ENCODE results near the gene TMOD1. TPM values are rescaled to one million over a fixed set of nuclear protein-coding genes. Genes with fewer than 3 reads are reported as not detected.
A peak's percentile ranks its signal among the peaks of the same experiment; 100 is the strongest.

The TMOD1 gene
- total and polyA plus RNA-seq, 9 of the 15 experiments (the other 6 are each of a cell fraction or from before 2014, with no cell fraction given): 7.1 to 41.2 (median 14.2) TPM

DNA sequence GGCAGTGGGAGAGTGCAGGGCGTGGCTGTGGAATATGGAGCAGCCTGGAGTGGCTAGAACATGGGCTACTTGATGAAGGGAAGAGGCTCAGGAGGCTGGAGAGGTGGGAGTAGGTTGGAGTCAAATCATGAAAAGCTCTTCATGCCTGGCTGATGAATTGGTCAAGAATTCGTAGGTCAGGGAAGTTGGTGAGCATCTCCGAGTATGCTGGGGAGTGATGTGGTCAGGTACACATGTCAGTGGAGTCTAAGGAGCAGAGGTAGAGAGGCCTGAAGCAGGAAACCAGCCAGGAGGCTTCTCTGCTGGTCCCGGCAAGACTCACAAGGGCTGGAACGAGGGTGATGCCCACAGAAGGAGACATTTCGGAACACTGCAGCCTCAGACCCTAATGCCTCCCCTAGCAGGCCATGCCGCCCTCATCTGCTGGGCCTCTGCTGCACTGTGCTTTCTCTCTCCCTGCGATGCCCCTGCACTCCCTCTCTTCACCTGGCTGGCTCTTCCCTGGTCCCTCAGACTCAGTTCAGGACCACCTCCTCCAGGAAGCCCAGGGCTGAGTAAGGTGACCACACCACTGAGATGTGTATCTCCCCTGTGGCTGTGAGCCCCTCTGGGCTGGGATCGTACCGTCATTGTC is 33.6 kb downstream of the TMOD1 start:
- WGBS (ENCODE audit: insufficient coverage, low coverage, missing lambda C conversion rate): 87% methylated on average over 10 of the region's 10 CpGs
- POLR2A ChIA-PET: interaction anchor here (0.5 to 0.9 kb wide), 2 partner anchors 12 to 34 kb away, joined by 3 to 4 read pairs; no protein-coding TSS in a partner anchor
- Histone ChIP-seq H3K27ac (ENCODE audit: extremely low read depth, low read depth, low read length) (no peak overlapping the region), H3K4me3 (no peak overlapping the region), H3K9me3 (replicated peaks; ENCODE audit: control insufficient read depth, insufficient read depth, low read depth, low read length) (no peaks in the 10 kb centered on the region), H3K27me3 (ENCODE audit: control insufficient read depth in 2 of 2, insufficient read depth in 2 of 2, low read length in 2 of 2) (no peaks in the 10 kb centered on the region), H3K79me2 (ENCODE audit: control insufficient read depth, insufficient read depth, low read length) (peaks cover 3% of the 10 kb centered on the region; the same call in 1 of the 3 replicates), H2AFZ (ENCODE audit: low read depth, low read length) (no peak overlapping the region), H3K9ac (ENCODE audit: insufficient read depth in 1 of 2, low read depth in 2 of 2, low read length in 2 of 2) (0 out of 4 replicates have a peak overlapping the region, but pooled peaks of 1 of the 2 experiments have one; percentile 23), H3K9me1 (ENCODE audit: control insufficient read depth, insufficient read depth, low read length) (no peaks in the 10 kb centered on the region), H4K20me1 (replicated peaks; ENCODE audit: control insufficient read depth, insufficient read depth, low read length) (peaks cover 9% of the 10 kb centered on the region; the same call in 1 of the 2 replicates), H3K36me3 (ENCODE audit: control insufficient read depth, insufficient read depth, low read length) (peaks cover 51% of the 10 kb centered on the region), H3K4me2 (ENCODE audit: insufficient read depth, low read length) (no peak overlapping the region), H3K4me1 (replicated peaks in 1 of 2; ENCODE audit: control insufficient read depth in 2 of 2, insufficient read depth in 2 of 2, low read length in 2 of 2) (peaks cover 0 to 1% of the 10 kb centered on the region in 2 experiments; a peak in 1 of 5 replicates)
- ATAC-seq (no peak), DNase-seq (ENCODE audit: extremely low read depth in 1 of 4, low spot score in 3 of 4) (no peak), FAIRE-seq (no peak)
- BruUV-seq (replicated peaks): no TSS peak
- CTCF ChIA-PET (ENCODE audit: low intra/inter-chr PET ratio): no interaction called here
- intact Hi-C loops (cut with micrococcal nuclease): no loop called here
- in situ Hi-C loops (cut with MboI): no loop called here
- TF ChIP-seq KLF13 (tag; IDR thresholded peaks at IDR 0.05; ENCODE audit: borderline replicate concordance, low read depth): no peak
- TF ChIP-seq ZFP36 (IDR thresholded peaks at IDR 0.05; ENCODE audit: low read depth, low read length, partially characterized antibody): peak; percentile 11

DNA sequence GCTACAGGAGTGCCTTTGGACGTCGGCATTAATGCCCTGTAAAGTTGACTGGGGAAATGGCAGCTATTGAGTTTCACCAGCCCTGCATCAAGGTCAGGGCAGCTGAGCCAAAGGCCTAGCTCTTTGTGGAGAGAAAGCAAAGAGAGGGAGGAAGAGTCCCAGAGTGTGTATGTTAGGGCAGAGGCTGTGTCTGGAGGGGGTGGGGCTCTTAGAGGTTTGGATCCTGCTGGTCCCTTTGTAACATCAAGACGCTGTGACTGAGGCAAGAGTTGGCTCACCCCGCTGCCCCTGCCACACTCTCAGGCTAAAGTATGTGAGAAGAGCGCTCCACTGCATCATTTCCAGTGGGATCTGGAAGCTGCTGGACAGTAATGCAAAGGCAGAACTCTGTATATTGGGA is 34.3 kb downstream of the TMOD1 start:
- H3K9me1 ChIP-seq (ENCODE audit: control insufficient read depth, insufficient read depth, low read length): no peaks in the 10 kb centered on the region
- intact Hi-C loops (cut with micrococcal nuclease) (no loop called here), in situ Hi-C loops (cut with MboI) (no loop called here)
- ChIA-PET CTCF (ENCODE audit: low intra/inter-chr PET ratio) (no interaction called here), POLR2A (interaction anchor here (0.5 to 1.6 kb wide), 4 partner anchors 11 to 34 kb away, joined by 3 to 5 read pairs (median 4); no protein-coding TSS in a partner anchor)
- DNase-seq (ENCODE audit: extremely low read depth in 1 of 4, low spot score in 3 of 4) (no peak), FAIRE-seq (no peak), ATAC-seq (no peak)
- no peak overlapping the region for H2AFZ ChIP-seq (ENCODE audit: low read depth, low read length)
- H3K27ac ChIP-seq (ENCODE audit: extremely low read depth, low read depth, low read length): no peak overlapping the region
- TF ChIP-seq FIP1L1 (IDR thresholded peaks at IDR 0.05; ENCODE audit: low read depth, low read length, poor library complexity, severe bottlenecking): no peak
- TF ChIP-seq CBFB (CRISPR knock-in tag; IDR thresholded peaks at IDR 0.05): no peak
- no peak for TF ChIP-seq ZNF174 (CRISPR knock-in tag; IDR thresholded peaks at IDR 0.05)
- TF ChIP-seq CREBBP (IDR thresholded peaks at IDR 0.05; ENCODE audit: low read depth, low read length): no peak
- TF ChIP-seq ZFPM2 (CRISPR knock-in tag; IDR thresholded peaks at IDR 0.05): no peak
- TF ChIP-seq, protein P1, sequence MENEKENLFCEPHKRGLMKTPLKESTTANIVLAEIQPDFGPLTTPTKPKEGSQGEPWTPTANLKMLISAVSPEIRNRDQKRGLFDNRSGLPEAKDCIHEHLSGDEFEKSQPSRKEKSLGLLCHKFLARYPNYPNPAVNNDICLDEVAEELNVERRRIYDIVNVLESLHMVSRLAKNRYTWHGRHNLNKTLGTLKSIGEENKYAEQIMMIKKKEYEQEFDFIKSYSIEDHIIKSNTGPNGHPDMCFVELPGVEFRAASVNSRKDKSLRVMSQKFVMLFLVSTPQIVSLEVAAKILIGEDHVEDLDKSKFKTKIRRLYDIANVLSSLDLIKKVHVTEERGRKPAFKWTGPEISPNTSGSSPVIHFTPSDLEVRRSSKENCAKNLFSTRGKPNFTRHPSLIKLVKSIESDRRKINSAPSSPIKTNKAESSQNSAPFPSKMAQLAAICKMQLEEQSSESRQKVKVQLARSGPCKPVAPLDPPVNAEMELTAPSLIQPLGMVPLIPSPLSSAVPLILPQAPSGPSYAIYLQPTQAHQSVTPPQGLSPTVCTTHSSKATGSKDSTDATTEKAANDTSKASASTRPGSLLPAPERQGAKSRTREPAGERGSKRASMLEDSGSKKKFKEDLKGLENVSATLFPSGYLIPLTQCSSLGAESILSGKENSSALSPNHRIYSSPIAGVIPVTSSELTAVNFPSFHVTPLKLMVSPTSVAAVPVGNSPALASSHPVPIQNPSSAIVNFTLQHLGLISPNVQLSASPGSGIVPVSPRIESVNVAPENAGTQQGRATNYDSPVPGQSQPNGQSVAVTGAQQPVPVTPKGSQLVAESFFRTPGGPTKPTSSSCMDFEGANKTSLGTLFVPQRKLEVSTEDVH (IDR thresholded peaks at IDR 0.05; ENCODE audit: low read depth, partially characterized antibody): no peak
- no peak for TF ChIP-seq HEY1 (CRISPR knock-in tag; IDR thresholded peaks at IDR 0.05; ENCODE audit: borderline replicate concordance)
- TF ChIP-seq TAF15 (IDR thresholded peaks at IDR 0.05; ENCODE audit: low read depth, low read length): no peak
- H3K4me3 ChIP-seq: no peak overlapping the region
- no peaks in the 10 kb centered on the region for H3K9me3 ChIP-seq (replicated peaks; ENCODE audit: control insufficient read depth, insufficient read depth, low read depth, low read length)
- H3K4me2 ChIP-seq (ENCODE audit: insufficient read depth, low read length): no peak overlapping the region
- no peaks in the 10 kb centered on the region for H3K27me3 ChIP-seq (ENCODE audit: control insufficient read depth in 2 of 2, insufficient read depth in 2 of 2, low read length in 2 of 2)
- peaks cover 13% of the 10 kb centered on the region for H4K20me1 ChIP-seq (replicated peaks; ENCODE audit: control insufficient read depth, insufficient read depth, low read length)
- peaks cover 0 to 2% of the 10 kb centered on the region in 2 experiments; a peak in 1 of 5 replicates for H3K4me1 ChIP-seq (replicated peaks in 1 of 2; ENCODE audit: control insufficient read depth in 2 of 2, insufficient read depth in 2 of 2, low read length in 2 of 2)
- 91% methylated on average over 5 of the region's 5 CpGs for WGBS (ENCODE audit: insufficient coverage, low coverage, missing lambda C conversion rate)
- BruUV-seq (replicated peaks): no TSS peak
- no peak overlapping the region for H3K9ac ChIP-seq (ENCODE audit: insufficient read depth in 1 of 2, low read depth in 2 of 2, low read length in 2 of 2)
- peaks cover 7% of the 10 kb centered on the region; the same call in 1 of the 3 replicates for H3K79me2 ChIP-seq (ENCODE audit: control insufficient read depth, insufficient read depth, low read length)
- peaks cover 49% of the 10 kb centered on the region for H3K36me3 ChIP-seq (ENCODE audit: control insufficient read depth, insufficient read depth, low read length)

Measured in K562 (cell line).